ENCODE results near the gene ESYT1.
A peak's percentile ranks its signal among the peaks of the same experiment; 100 is the strongest.

The ESYT1 gene

DNA sequence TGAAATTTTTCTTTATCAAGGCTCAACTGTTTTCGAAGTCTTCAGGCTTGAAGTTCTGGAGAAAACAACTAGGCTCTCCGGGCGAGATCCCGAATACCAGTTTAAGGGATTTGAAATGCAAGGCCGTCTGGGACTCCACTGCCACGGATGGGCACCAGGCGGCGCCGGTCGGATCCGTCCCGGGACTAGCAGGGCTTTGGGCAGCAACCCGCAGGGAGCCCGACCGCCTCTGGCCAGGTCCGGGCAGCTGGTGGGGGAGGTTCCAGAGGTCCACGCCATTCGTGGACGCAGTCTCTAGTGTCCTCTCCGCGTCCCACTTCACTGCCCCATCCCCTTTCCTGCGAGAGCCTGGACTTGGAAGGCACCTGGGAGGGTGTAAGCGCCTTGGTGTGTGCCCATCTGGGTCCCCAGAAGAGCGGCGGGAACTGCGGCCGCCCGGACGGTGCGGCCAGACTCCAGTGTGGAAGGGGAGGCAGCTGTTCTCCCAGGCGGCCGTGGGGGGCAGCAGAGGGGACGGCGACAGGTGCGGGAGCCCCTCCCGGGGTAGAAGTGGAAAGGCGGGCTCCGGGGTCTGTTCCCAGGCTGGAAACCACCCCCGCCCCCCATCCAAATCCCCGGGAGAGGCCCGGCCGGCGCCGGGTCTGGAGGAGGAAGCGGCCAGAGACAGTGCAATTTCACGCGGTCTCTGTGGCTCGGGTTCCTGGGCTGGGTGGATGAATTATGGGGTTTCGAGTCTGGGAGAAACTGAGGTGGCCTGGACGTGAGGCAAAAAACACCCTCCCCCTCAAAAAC lies 48.9 kb upstream of the ESYT1 start (continued):
- TF ChIP-seq ZNF350 (tag by site-specific recombination; IDR thresholded peaks at IDR 0.05) (no peak), ZNF10 (tag by site-specific recombination; IDR thresholded peaks at IDR 0.05) (no peak), ZSCAN16 (tag by site-specific recombination; IDR thresholded peaks at IDR 0.05) (no peak), ZNF670 (tag by site-specific recombination; IDR thresholded peaks at IDR 0.05; ENCODE audit: low read depth) (no peak), ZNF157 (tag by site-specific recombination; IDR thresholded peaks at IDR 0.05) (no peak), FEZF1 (tag by site-specific recombination; IDR thresholded peaks at IDR 0.05) (no peak), KLF1 (tag by site-specific recombination; IDR thresholded peaks at IDR 0.05) (no peak), ZNF624 (tag by site-specific recombination; IDR thresholded peaks at IDR 0.05) (no peak), GLIS1 (tag by site-specific recombination; IDR thresholded peaks at IDR 0.05) (peak; percentile 74), ZNF174 (tag by site-specific recombination; IDR thresholded peaks at IDR 0.05) (no peak), ZNF211 (tag by site-specific recombination; IDR thresholded peaks at IDR 0.05; ENCODE audit: low read depth) (no peak), ZBTB8A (tag by site-specific recombination; IDR thresholded peaks at IDR 0.05) (peak; percentile 99), ZNF596 (tag by site-specific recombination; IDR thresholded peaks at IDR 0.05) (no peak), ZNF654 (tag by site-specific recombination; IDR thresholded peaks at IDR 0.05; ENCODE audit: low read depth) (peak; percentile 31; the same call in 1 of the 2 replicates), ZNF366 (tag by site-specific recombination; conservative IDR thresholded peaks at IDR 0.05) (no peak), ZNF600 (tag by site-specific recombination; IDR thresholded peaks at IDR 0.05) (peak; percentile 98), ZNF843 (tag by site-specific recombination; IDR thresholded peaks at IDR 0.05) (peak; percentile 72; the same call in 1 of the 2 replicates), KLF10 (tag by site-specific recombination; IDR thresholded peaks at IDR 0.05) (no peak), ZBTB7A (tag by site-specific recombination; IDR thresholded peaks at IDR 0.05; ENCODE audit: low read depth) (0 out of 2 replicates have a peak, but pooled peaks have one; percentile 45), ZNF391 (tag by site-specific recombination; IDR thresholded peaks at IDR 0.05; ENCODE audit: borderline replicate concordance, low read depth) (0 out of 2 replicates have a peak, but pooled peaks have one; percentile 62), GLIS2 (tag by site-specific recombination; IDR thresholded peaks at IDR 0.05) (peak; percentile 94), ZNF175 (tag by site-specific recombination; IDR thresholded peaks at IDR 0.05) (no peak)
- TF ChIP-seq, protein P1, sequence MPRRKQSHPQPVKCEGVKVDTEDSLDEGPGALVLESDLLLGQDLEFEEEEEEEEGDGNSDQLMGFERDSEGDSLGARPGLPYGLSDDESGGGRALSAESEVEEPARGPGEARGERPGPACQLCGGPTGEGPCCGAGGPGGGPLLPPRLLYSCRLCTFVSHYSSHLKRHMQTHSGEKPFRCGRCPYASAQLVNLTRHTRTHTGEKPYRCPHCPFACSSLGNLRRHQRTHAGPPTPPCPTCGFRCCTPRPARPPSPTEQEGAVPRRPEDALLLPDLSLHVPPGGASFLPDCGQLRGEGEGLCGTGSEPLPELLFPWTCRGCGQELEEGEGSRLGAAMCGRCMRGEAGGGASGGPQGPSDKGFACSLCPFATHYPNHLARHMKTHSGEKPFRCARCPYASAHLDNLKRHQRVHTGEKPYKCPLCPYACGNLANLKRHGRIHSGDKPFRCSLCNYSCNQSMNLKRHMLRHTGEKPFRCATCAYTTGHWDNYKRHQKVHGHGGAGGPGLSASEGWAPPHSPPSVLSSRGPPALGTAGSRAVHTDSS (tag by site-specific recombination; IDR thresholded peaks at IDR 0.05), result no peak
- TF ChIP-seq, protein P2, sequence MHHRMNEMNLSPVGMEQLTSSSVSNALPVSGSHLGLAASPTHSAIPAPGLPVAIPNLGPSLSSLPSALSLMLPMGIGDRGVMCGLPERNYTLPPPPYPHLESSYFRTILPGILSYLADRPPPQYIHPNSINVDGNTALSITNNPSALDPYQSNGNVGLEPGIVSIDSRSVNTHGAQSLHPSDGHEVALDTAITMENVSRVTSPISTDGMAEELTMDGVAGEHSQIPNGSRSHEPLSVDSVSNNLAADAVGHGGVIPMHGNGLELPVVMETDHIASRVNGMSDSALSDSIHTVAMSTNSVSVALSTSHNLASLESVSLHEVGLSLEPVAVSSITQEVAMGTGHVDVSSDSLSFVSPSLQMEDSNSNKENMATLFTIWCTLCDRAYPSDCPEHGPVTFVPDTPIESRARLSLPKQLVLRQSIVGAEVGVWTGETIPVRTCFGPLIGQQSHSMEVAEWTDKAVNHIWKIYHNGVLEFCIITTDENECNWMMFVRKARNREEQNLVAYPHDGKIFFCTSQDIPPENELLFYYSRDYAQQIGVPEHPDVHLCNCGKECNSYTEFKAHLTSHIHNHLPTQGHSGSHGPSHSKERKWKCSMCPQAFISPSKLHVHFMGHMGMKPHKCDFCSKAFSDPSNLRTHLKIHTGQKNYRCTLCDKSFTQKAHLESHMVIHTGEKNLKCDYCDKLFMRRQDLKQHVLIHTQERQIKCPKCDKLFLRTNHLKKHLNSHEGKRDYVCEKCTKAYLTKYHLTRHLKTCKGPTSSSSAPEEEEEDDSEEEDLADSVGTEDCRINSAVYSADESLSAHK (tag by site-specific recombination; IDR thresholded peaks at IDR 0.05), result no peak
- TF ChIP-seq, protein P3, sequence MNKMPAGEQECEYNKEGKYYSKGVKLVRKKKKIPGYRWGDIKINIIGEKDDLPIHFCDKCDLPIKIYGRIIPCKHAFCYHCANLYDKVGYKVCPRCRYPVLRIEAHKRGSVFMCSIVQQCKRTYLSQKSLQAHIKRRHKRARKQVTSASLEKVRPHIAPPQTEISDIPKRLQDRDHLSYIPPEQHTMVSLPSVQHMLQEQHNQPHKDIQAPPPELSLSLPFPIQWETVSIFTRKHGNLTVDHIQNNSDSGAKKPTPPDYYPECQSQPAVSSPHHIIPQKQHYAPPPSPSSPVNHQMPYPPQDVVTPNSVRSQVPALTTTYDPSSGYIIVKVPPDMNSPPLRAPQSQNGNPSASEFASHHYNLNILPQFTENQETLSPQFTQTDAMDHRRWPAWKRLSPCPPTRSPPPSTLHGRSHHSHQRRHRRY (tag by site-specific recombination; IDR thresholded peaks at IDR 0.05), result no peak
- TF ChIP-seq, protein P4, sequence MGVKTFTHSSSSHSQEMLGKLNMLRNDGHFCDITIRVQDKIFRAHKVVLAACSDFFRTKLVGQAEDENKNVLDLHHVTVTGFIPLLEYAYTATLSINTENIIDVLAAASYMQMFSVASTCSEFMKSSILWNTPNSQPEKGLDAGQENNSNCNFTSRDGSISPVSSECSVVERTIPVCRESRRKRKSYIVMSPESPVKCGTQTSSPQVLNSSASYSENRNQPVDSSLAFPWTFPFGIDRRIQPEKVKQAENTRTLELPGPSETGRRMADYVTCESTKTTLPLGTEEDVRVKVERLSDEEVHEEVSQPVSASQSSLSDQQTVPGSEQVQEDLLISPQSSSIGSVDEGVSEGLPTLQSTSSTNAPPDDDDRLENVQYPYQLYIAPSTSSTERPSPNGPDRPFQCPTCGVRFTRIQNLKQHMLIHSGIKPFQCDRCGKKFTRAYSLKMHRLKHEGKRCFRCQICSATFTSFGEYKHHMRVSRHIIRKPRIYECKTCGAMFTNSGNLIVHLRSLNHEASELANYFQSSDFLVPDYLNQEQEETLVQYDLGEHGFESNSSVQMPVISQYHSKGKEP (tag by site-specific recombination; IDR thresholded peaks at IDR 0.05), result no peak
- TF ChIP-seq, protein P5, sequence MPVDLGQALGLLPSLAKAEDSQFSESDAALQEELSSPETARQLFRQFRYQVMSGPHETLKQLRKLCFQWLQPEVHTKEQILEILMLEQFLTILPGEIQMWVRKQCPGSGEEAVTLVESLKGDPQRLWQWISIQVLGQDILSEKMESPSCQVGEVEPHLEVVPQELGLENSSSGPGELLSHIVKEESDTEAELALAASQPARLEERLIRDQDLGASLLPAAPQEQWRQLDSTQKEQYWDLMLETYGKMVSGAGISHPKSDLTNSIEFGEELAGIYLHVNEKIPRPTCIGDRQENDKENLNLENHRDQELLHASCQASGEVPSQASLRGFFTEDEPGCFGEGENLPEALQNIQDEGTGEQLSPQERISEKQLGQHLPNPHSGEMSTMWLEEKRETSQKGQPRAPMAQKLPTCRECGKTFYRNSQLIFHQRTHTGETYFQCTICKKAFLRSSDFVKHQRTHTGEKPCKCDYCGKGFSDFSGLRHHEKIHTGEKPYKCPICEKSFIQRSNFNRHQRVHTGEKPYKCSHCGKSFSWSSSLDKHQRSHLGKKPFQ (tag by site-specific recombination; IDR thresholded peaks at IDR 0.05), result no peak
- TF ChIP-seq, protein P6, sequence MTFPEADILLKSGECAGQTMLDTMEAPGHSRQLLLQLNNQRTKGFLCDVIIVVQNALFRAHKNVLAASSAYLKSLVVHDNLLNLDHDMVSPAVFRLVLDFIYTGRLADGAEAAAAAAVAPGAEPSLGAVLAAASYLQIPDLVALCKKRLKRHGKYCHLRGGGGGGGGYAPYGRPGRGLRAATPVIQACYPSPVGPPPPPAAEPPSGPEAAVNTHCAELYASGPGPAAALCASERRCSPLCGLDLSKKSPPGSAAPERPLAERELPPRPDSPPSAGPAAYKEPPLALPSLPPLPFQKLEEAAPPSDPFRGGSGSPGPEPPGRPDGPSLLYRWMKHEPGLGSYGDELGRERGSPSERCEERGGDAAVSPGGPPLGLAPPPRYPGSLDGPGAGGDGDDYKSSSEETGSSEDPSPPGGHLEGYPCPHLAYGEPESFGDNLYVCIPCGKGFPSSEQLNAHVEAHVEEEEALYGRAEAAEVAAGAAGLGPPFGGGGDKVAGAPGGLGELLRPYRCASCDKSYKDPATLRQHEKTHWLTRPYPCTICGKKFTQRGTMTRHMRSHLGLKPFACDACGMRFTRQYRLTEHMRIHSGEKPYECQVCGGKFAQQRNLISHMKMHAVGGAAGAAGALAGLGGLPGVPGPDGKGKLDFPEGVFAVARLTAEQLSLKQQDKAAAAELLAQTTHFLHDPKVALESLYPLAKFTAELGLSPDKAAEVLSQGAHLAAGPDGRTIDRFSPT (tag by site-specific recombination; IDR thresholded peaks at IDR 0.05), result peak; percentile 86
- TF ChIP-seq, protein P7, sequence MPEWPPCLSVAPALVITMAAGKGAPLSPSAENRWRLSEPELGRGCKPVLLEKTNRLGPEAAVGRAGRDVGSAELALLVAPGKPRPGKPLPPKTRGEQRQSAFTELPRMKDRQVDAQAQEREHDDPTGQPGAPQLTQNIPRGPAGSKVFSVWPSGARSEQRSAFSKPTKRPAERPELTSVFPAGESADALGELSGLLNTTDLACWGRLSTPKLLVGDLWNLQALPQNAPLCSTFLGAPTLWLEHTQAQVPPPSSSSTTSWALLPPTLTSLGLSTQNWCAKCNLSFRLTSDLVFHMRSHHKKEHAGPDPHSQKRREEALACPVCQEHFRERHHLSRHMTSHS (tag by site-specific recombination; IDR thresholded peaks at IDR 0.05), result no peak
